ENCODE measurements around the gene SRC.

DNA sequence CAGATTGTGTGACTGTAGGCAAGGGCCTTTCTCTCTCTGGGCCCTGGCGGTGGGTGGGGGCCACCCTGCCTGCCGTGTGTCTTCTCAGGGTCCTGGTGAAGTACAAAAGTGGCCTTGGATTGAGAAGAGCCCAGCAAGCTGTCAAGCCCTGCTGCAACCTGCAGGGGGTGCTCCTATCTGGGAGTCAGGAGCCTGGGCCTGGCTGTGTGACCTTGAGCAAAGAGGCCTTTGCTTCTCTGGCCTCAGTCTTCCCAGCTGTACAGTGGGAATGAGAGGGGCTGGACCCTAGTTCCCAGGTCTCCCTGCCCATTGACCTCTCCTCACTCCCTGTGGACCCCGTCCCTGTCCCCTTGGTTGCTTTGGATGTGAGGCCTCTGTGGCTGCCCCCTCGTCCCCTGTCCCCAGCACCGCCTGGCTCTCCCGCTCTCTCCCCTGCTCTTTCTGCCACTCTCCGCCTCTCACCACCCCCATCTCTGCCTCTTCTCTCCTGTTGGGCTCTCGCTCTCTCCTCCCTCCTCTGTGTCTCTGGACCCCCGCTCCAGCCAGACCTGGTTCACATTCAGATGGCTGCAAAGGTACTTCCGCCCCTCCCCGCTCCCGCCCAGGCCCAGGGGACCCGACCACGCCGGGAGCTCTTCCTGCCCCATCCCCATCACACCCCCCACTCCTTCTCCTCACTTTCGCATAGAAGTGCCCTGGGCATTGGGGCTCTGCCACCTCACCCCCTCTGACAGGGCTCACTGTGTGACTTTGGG is 46.7 kb downstream of the SRC start:
- TF ChIP-seq, protein P1, sequence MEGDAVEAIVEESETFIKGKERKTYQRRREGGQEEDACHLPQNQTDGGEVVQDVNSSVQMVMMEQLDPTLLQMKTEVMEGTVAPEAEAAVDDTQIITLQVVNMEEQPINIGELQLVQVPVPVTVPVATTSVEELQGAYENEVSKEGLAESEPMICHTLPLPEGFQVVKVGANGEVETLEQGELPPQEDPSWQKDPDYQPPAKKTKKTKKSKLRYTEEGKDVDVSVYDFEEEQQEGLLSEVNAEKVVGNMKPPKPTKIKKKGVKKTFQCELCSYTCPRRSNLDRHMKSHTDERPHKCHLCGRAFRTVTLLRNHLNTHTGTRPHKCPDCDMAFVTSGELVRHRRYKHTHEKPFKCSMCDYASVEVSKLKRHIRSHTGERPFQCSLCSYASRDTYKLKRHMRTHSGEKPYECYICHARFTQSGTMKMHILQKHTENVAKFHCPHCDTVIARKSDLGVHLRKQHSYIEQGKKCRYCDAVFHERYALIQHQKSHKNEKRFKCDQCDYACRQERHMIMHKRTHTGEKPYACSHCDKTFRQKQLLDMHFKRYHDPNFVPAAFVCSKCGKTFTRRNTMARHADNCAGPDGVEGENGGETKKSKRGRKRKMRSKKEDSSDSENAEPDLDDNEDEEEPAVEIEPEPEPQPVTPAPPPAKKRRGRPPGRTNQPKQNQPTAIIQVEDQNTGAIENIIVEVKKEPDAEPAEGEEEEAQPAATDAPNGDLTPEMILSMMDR (IDR thresholded peaks at IDR 0.05; ENCODE audit: low read length), result peak; percentile 69
- no peak for TF ChIP-seq EZH2 (IDR thresholded peaks at IDR 0.05; ENCODE audit: borderline replicate concordance, low read length)

Data from OCI-LY1 (cell line).